Measurements from ENCODE around the gene TMEM41A. TPM values are rescaled to one million over a fixed set of nuclear protein-coding genes. Genes with fewer than 3 reads are reported as not detected.
"Not testable (repeated sequence)": the region's sequence is repeated elsewhere in the genome, so short reads cannot be mapped to it uniquely, and the experiment has no call there.

The TMEM41A gene
- polyA plus RNA-seq, 1 experiment = 17.8 TPM

- Histone ChIP-seq H3K4me3 (ENCODE audit: low read depth, low read length) (no peak overlapping the region), H3K9me3 (ENCODE audit: control insufficient read depth, insufficient read depth, low read length) (no peaks in the 10 kb centered on the region), H3K27ac (ENCODE audit: low read depth, low read length) (no peak overlapping the region), H3K27me3 (ENCODE audit: control insufficient read depth, insufficient read depth, low read length) (no peaks in the 10 kb centered on the region)
- no peak for DNase-seq (ENCODE audit: low read depth, low spot score)
- ChIA-PET POLR2A (no interaction called here), CTCF (interaction anchor here (1.1 to 1.8 kb wide), 2 partner anchors 9 to 10 kb away, joined by 5 to 10 read pairs; no protein-coding TSS in a partner anchor)
- TF ChIP-seq, protein P1, sequence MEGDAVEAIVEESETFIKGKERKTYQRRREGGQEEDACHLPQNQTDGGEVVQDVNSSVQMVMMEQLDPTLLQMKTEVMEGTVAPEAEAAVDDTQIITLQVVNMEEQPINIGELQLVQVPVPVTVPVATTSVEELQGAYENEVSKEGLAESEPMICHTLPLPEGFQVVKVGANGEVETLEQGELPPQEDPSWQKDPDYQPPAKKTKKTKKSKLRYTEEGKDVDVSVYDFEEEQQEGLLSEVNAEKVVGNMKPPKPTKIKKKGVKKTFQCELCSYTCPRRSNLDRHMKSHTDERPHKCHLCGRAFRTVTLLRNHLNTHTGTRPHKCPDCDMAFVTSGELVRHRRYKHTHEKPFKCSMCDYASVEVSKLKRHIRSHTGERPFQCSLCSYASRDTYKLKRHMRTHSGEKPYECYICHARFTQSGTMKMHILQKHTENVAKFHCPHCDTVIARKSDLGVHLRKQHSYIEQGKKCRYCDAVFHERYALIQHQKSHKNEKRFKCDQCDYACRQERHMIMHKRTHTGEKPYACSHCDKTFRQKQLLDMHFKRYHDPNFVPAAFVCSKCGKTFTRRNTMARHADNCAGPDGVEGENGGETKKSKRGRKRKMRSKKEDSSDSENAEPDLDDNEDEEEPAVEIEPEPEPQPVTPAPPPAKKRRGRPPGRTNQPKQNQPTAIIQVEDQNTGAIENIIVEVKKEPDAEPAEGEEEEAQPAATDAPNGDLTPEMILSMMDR (IDR thresholded peaks at IDR 0.05; ENCODE audit: low read depth, low read length) = no peak
Observed at GRCh38 chr3:185470323-185470722, 28.5 kb downstream of the TMEM41A start.

- Histone ChIP-seq H3K9me3 (ENCODE audit: control insufficient read depth, insufficient read depth, low read length) (no peaks in the 10 kb centered on the region), H3K4me3 (ENCODE audit: low read depth, low read length) (no peak overlapping the region), H3K27ac (ENCODE audit: low read depth, low read length) (no peak overlapping the region), H3K27me3 (ENCODE audit: control insufficient read depth, insufficient read depth, low read length) (no peaks in the 10 kb centered on the region)
- TF ChIP-seq, protein P1 (IDR thresholded peaks at IDR 0.05; ENCODE audit: low read depth, low read length) = no peak
- POLR2A ChIA-PET = no interaction called here
- no peak for DNase-seq (ENCODE audit: low read depth, low spot score)
- CTCF ChIA-PET = interaction anchor here (1.8 kb wide), 1 partner anchor 9 kb away, joined by 10 read pairs; no protein-coding TSS in a partner anchor
Observed at GRCh38 chr3:185469542-185469941, 29.3 kb downstream of the TMEM41A start.

DNA sequence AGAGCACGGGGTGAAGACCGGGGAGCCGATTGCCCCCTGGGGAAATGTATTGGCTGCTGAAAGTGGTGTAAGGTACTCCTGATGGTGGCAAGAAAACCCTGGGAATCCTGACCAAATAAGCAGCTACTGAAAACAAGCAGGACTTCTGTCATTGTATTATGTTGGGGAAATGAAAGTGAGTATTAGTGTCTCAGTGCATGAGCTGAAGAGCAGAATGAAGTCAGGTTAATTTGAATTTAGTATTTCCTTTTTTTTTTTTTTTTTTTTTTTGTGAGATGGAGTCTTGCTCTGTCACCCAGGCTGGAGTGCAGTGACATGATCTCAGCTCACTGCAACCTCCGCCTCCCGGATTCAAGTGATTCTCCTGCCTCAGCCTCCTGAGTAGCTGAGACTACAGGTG, 32.7 kb downstream of the TMEM41A start:
- H3K27me3 ChIP-seq (ENCODE audit: control insufficient read depth, insufficient read depth, low read length); H3K4me3 ChIP-seq (ENCODE audit: low read depth, low read length); POLR2A ChIA-PET; H3K27ac ChIP-seq (ENCODE audit: low read depth, low read length); DNase-seq (ENCODE audit: low read depth, low spot score); H3K9me3 ChIP-seq (ENCODE audit: control insufficient read depth, insufficient read depth, low read length): not testable (repeated sequence)
- CTCF ChIA-PET = interaction anchor here (0.6 to 0.7 kb wide), 2 partner anchors 46 to 1015 kb away, joined by 3 to 4 read pairs; no protein-coding TSS in a partner anchor

GRCh38 chr3:185465471-185465870, 33.4 kb downstream of the TMEM41A start:
- Histone ChIP-seq H3K27ac (ENCODE audit: low read depth, low read length) (no peak overlapping the region), H3K27me3 (ENCODE audit: control insufficient read depth, insufficient read depth, low read length) (no peaks in the 10 kb centered on the region), H3K4me3 (ENCODE audit: low read depth, low read length) (no peak overlapping the region), H3K9me3 (ENCODE audit: control insufficient read depth, insufficient read depth, low read length) (no peaks in the 10 kb centered on the region)
- ChIA-PET POLR2A (no interaction called here), CTCF (interaction anchor here (0.6 to 0.7 kb wide), 2 partner anchors 46 to 1014 kb away, joined by 3 to 4 read pairs; no protein-coding TSS in a partner anchor)
- DNase-seq (ENCODE audit: low read depth, low spot score) = no peak
- TF ChIP-seq, protein P1 (IDR thresholded peaks at IDR 0.05; ENCODE audit: low read depth, low read length) = no peak

DNA sequence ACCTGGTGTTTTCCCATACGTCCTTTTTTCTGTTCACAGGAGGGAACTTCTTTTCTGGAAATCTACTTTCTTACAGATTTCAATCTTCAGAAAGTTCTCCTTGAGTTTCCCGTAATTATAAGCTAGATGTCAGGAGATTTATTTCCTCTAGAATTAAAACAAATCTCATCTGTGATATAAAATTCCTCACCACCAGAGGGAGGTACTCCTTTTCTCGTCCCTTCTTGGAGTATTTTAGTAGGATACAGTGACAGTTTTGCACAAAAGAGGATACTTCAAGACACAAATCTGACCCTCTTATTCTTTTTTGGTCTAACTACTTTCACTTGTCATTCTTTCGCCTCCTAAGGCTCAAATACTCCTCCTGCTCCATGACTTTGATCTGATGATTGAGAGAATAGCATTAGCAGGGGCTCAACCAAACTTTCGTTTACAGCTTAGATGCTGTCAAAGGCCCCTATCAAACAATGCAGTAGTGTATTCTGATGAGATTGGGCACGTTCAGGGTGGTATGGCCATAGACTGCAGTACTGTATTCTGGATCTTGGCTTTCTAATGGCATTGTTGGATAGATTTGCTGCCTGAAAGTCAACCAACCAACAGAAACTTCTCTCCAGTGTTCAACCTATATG, 38.0 kb downstream of the TMEM41A start:
- TF ChIP-seq, protein P1 (IDR thresholded peaks at IDR 0.05; ENCODE audit: low read depth, low read length) = peak; percentile 49
- Histone ChIP-seq H3K27ac (ENCODE audit: low read depth, low read length) (no peak overlapping the region), H3K9me3 (ENCODE audit: control insufficient read depth, insufficient read depth, low read length) (no peaks in the 10 kb centered on the region), H3K4me3 (ENCODE audit: low read depth, low read length) (no peak overlapping the region), H3K27me3 (ENCODE audit: control insufficient read depth, insufficient read depth, low read length) (no peaks in the 10 kb centered on the region)
- no peak for DNase-seq (ENCODE audit: low read depth, low spot score)
- POLR2A ChIA-PET = no interaction called here
- CTCF ChIA-PET = interaction anchor here (0.6 to 3.2 kb wide), 11 partner anchors 9 to 130 kb away, joined by 3 to 21 read pairs (median 4); partner anchors contain the start of gene SENP2
